Amniotic epithelial cell (primary cell): ENCODE measurements around the gene GRIN2B.

ENCODE experiments used
- DNase-seq: peaks from one replicate; pipeline ENCODE4 v3.0.0-alpha.2; 2010; ENCODE audit warnings: low read depth

Gene GRIN2B

DNA sequence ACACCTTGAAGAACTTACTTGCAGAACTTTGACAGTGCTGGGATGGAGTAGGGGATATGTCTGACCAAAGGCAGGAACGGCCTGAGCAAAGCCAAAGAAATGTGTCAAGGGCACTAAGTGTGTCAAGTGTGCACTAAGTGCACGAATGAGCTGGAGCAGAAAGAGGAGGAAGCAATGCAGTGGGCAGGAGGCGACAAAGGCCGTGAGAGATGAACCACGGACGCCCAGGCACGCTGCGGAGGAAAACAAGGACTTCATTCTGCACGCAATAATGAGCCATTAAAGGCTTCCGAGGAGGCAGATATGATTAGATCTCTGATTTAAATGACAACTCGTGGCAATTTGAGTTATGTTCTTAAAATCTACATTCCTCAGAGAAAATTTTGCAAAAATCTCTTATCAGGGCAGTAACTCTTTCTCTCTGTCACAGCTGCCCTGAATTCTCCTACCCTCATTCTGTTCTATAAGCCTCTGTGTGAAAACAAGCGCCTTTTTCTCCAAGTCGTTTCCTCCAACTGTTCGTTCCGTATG is 25.3 kb downstream of the GRIN2B start:
- no peak for DNase-seq

DNA sequence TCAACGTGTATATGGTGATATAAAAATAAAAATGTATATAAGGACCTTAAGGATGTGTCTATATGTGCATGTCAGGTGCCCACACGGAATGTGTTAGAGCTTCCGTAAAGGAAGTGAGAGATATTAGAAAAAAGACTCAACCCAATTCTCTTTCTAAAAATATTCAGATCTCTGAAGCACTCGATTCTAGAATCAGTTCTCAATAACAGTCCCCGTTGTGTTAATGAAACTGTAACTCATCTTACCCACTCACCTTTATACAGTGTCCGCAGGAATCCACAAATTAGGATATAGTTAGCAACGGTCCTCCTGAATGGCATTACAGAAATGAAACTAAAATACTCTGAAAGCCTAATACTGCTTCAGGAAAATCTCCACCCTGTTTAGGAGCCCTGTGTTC is 29.3 kb downstream of the GRIN2B start:
- DNase-seq: no peak

DNA sequence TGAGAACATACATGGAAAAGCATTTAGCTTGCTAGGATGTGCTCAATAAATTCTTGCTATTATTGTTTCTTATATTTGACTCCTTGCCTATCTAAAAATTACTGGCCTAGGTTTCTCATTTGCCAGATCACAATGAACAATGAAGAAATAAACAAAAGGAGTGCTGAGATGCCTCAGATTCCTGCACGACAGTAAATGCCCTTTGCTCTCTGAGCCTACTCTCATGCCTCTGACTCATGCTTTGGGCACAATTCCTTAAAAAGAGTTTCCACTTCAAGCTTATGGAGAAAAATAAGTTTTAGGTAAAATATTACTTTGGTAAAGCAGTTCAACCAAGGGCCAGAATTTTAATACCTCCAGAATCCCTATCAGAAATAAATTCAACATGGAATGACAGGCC is 30.9 kb downstream of the GRIN2B start:
- no peak for DNase-seq

DNA sequence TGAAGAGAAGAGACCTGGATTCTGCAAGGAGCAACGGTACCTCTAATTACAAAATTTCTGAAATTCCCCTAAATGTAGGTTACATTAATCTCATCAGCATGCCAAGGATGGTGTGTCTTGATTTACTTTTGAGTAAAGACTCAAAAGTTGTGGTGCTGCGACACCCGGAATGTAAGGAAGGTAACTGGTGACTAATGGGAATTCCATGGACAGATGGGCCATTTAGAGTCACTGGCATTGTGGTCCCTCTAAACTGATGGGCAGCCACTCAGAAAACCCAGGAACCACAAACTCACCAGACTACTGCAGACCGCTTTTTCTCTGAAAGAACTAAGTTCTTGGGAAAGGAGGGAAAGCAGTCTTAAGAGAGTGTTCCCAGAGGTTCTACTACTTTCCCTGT is 32.8 kb downstream of the GRIN2B start:
- DNase-seq: no peak

DNA sequence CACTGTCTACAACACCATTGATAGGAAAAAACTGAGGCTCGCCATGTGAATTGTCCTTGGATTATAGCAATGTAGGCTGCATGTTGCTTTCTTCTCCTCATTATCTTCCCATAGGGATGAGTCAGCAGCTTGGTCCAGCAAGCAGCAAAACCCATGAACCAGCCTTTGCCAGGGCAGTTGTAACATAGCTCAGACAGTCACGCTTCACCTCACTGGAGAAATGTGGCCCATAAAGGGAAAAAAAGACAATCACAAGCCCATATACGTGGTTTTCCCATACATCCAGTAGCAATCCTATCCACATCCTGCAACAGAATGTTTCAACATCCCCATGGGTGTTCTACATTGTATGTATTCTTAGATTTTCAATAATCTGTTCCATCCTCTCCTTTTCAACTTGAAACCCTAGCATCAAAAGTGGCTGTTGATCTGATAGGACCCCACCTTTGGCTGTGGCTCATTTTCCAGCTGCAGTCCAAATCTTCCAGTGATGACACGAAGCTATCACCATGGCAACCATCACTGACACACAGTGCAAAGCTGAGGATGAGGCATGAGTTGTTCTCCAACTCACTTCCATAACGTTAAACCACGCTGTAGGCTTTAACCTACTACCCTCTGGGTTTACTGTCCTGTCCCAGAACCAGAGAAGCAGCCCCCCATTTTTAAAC is 34.0 kb downstream of the GRIN2B start:
- no peak for DNase-seq

DNA sequence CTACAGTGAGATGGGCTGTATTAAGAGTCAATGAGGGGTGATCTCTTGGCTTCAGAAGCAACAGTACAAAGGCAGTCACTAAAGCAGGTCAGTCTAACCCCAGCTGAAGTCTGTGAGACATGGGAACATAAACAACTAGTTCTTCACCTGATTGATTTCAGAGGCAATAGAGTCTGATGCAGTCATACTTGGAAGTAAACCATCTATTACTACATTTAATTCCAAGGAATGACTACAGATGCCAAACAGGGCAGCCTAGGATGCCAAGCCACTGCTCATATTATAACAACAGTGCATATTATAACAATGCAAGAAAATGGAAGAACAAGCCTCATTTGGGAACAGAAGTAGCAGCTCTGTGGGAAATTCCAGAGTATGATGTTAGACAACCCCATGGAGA is 35.8 kb downstream of the GRIN2B start:
- DNase-seq: no peak

DNA sequence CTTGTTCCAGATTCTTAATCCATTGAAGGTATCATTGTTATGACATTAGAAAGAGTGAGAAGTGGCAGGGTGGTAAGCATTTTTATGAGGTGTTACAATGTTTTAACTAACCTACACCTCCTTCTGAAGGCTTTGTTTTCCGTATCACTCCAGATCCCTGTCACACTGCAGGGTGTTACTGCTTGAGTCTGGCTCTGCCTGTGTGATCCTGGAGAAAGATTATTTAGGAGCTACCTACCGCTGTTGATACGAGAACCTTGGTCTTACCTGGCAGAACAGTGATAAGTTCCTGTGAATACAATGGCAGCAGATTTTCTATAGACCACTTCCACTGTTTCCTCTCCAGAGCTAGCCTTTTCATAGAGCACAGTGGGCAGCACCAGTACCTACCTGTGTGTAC is 36.2 kb downstream of the GRIN2B start:
- DNase-seq: no peak

DNA sequence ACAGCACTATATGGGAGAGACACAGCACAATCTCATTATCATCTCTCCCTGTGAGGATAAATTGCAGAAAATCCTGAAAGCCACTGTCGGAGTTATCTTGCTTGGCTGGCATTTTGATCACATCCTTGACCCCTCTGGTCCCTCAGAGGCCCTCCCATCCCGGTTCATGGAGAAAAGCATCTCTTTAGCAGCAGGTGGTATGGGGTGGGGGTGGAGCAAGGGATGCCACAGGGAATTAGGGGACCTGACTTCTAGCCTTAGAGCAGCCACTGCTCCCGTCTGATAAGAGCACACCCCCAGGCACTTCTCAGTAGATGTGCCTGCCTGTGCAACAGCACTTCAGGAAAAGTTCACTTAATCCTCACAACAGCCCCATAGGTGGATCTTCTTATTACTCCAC is 38.6 kb downstream of the GRIN2B start:
- no peak for DNase-seq

DNA sequence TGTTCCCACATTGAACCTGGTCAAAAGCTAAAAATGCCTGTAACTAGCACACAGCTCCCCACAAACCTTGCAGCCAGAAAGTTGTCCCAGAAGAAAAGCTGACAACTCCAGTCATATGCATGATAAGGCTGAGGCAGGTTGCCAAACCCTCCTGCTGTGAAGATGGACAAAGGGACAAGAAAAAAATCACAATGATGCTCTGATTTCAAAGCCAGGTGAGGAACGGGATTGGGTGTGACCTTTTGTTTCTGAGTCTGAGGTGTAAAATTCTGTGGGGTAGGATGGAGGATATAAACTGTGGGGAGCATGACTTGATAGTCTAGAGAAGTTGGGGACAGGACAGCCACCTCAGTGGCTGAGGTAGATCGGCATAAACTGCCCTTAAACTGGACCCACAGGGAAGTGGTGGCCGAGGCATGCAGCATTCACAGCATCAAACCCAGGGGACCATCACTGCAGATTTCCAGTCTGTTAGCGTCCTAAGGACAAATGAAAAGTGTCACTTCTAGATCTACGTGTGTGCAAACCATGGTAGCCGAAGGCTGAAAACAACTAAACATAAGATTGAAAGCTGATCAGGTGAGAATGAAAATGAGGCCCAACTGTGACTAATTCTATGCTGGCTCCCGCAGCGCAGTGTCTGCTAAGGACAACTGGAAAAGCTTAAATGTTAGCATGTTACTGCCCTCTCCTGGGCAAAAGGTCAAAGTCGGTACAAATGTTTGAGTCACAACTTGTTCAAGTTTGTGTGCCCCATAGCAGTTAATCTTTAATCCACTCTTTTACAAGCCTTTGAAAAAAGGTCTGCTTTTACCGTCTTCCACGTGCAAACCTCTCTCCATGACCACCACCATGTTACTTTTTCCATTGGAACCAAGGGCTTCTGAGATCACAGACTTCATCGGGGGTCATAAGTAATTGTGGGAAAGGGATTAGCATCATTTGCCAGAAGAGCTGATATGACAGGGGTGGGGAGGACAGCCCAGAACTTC is 39.8 kb downstream of the GRIN2B start:
- peak; percentile 5 for DNase-seq

DNA sequence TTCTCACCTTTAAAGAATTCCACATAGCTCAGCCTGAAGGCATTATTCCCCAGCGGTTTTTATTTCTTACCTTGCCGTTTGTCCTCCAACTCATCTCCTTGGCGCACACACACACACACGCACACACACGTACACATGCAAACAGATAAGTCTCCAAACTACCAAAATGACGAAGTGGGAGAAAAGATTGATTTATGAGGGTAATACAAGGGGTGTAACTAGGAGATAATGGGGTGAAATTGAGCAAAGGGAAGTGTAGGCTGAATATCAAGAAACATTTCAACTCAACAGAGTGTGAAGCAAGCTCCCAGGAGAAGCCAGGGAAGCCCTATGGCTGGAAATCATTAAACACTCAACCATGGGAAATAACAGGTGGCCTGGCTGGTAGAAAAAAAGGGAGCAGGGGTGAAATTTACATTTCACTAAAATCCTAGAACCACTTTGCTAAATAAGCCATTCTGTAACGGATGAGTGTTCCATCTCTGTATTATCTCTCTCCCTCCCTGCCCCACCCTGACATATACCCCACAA is 41.0 kb downstream of the GRIN2B start:
- no peak for DNase-seq

DNA sequence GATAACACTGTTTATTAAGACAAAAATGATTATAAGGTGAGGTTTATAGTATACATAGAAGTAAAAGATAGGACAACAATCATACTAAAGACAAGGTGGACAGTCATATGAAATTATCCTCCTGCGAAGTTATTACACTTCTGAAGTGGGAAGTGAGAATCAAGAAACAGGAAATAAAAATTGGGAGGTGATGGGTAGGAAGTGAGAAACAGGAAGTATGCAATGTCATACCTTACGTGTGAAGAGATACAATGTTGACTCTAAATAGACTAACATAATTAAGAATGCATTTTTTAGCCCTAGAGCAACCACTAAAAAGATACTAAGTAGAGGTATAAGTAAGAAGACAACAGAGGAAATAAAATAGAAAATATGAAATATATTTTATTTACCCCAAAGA is 43.7 kb downstream of the GRIN2B start:
- DNase-seq: no peak

DNA sequence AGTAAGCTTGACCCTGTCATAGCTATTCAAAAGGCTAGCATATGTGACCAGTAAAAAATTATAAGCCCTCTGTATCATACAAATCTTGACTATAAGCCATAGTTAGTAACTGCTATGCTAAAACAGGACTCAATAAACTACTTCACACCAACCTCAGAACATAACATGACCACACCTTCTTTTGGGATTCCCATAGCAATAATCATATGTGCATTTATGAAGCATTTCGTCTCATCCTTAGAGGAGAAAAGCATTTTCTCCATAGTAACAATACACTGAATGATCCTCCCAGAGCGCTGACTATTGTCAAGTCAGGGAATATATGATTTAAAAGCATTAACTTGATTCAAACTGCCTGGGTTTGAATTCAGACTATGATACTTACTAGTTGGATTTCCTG is 46.2 kb downstream of the GRIN2B start:
- DNase-seq: no peak
